ENCODE data around the gene MPLKIP. TPM values are rescaled to one million over a fixed set of nuclear protein-coding genes. Genes with fewer than 3 reads are reported as not detected.

Gene MPLKIP
- total RNA-seq, 2 donors from 2014 or later = 50.4 to 54.3 TPM

- H3K9ac ChIP-seq (ENCODE audit: low read depth in 2 of 2, low read length in 2 of 2) = no peak overlapping the region
- no peaks in the 10 kb centered on the region for H3K9me3 ChIP-seq
- H3K4me3 ChIP-seq = no peak overlapping the region
- TF ChIP-seq CTCF (IDR thresholded peaks at IDR 0.05) = no peak
- intact Hi-C loops (cut with DNase I) = no loop called here
- H3K27me3 ChIP-seq = no peaks in the 10 kb centered on the region
- no peak for DNase-seq
- no peaks in the 10 kb centered on the region for H3K4me1 ChIP-seq
- H3K36me3 ChIP-seq = no peaks in the 10 kb centered on the region
- no peak overlapping the region for H3K27ac ChIP-seq
Measured at GRCh38 chr7:40077849-40078248, 56.6 kb downstream of the MPLKIP start.

Other genes with a start within 250 kb of the MPLKIP start
- gene CDK13, start 184.4 kb downstream of the MPLKIP start, total RNA-seq = 10 to 100 TPM; 42.3 to 45.2 TPM
- gene SUGCT, start 383 bp upstream of the MPLKIP start, total RNA-seq = 10 to 100 TPM in 1 of 2 donors, 1 to 10 TPM in 1; 3.6 to 15.1 TPM